GM12873 (cell line): ENCODE data around the gene CST3.

ENCODE experiments used
- TF ChIP-seq, protein P1 (sequence below): IDR thresholded peaks from 2 replicates; pipeline ENCODE4 v1.5.1; 2012; ENCODE audit warnings: low read depth, mild to moderate bottlenecking, moderate library complexity, low read length, control low read depth; ENCODE audit not compliant: insufficient read depth; ENCODE audit errors: missing control alignments

The CST3 gene

DNA sequence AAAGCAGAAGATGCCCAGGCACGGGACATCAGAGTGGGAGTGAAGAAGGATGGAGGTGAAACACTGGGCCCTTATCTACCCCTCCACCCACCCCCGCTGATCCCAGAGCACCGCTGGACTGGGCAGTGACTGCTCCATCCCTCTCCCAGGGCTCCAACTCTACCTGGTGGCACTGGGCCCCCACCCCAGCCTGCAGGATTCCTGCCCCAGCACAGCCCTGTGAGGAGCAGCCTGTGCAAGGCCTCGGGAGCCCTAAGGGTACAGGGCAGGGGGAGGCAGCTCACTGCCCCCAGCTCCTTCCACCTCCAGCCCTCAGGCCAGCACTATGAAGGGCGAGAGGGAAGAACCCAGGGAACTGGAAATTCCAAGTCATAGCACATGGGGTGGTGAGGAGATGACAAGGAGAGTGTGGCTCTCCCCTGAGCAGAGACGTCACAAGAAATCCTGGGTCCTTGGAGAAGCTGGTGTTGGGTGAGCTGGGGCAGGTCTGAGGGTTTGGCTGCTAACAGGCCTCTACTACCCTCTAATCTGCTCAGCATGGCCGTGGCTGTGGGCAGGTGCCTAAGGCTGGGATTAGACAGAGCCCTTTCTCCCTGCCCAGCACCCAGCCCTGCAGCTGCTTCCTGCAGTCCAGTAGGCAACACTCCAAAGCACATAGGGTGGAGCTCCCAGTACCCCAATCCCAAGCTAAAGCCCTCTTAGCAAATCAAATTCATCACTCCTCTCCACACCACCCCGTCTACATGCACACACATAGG lies 3.5 kb downstream of the CST3 start:
- TF ChIP-seq, protein P1, sequence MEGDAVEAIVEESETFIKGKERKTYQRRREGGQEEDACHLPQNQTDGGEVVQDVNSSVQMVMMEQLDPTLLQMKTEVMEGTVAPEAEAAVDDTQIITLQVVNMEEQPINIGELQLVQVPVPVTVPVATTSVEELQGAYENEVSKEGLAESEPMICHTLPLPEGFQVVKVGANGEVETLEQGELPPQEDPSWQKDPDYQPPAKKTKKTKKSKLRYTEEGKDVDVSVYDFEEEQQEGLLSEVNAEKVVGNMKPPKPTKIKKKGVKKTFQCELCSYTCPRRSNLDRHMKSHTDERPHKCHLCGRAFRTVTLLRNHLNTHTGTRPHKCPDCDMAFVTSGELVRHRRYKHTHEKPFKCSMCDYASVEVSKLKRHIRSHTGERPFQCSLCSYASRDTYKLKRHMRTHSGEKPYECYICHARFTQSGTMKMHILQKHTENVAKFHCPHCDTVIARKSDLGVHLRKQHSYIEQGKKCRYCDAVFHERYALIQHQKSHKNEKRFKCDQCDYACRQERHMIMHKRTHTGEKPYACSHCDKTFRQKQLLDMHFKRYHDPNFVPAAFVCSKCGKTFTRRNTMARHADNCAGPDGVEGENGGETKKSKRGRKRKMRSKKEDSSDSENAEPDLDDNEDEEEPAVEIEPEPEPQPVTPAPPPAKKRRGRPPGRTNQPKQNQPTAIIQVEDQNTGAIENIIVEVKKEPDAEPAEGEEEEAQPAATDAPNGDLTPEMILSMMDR: no peak

DNA sequence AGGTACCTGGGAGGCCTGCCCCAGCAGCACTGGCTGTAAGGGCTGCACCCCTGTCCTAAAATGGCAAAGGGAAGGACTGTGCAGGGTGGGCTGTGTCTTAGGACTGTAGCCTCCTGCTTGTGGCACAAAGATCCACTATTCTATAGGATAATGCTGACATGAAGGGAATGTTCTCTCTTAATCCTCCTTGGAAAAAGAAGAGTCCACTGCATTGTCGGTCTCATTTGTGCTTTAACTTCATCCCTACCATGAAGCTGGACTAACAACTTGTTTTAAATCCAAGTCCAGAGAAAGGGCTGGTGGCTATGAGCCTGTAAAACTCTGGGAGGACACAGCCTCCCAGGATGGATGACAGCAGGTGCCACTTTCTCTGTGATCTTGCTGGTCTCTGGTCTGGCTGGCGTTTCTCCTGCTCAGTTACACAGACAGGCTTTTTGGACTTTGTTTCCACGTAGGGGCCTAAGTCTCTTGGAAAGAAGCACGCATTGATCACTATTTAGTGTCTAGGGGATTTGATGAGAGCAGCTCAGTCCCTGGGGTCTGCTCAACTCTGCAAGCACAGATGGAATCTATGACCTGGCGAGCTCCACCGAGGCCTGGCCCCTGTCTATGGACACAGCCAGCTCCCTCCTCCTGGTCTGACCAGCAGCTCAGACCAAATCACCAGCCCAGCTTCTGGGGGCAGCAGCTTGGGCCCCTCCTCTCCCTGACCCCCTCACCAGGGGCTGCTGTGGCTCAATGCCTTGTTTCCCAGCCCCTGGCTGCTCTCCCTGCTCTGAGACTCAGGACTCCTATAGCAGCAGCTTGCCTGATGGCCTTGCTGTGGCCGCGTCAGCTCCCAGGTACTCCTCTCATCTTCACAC lies 4.8 kb downstream of the CST3 start:
- TF ChIP-seq, protein P1: no peak

DNA sequence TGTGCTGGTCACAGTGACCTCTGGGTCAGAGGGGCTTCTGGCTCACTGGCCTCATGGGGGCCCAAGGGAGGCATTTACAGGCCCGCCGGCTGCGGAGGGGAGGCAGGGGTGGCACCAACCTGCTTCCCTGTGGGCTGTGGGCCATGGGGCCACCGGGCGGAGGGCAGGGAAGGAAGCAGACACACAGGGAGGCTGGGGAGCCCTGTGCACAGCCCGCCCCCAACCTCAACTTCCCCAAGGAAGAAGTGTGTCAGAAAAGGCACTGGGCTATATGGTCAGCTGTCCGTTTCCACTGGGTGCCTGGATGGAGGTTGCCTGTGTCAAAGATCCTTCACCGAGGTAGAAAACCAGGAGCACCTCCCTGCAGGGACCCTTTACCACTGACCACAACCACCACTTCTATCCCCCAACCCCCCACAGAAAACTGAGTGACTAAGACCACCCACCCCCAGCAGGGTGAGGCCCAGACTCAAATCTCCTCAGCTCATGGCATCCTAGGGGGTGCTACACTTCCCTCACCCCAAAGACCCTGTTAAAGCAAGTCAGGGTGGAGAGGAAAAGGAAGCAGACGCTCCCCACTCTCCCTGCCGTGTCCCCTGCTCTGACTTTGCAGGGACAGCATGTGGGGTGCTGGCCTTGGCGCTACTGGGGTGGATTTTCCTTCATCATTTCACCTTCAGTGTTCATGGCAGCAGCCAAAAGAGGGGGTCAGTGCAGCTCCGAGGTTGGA lies 5.6 kb downstream of the CST3 start:
- TF ChIP-seq, protein P1: no peak

DNA sequence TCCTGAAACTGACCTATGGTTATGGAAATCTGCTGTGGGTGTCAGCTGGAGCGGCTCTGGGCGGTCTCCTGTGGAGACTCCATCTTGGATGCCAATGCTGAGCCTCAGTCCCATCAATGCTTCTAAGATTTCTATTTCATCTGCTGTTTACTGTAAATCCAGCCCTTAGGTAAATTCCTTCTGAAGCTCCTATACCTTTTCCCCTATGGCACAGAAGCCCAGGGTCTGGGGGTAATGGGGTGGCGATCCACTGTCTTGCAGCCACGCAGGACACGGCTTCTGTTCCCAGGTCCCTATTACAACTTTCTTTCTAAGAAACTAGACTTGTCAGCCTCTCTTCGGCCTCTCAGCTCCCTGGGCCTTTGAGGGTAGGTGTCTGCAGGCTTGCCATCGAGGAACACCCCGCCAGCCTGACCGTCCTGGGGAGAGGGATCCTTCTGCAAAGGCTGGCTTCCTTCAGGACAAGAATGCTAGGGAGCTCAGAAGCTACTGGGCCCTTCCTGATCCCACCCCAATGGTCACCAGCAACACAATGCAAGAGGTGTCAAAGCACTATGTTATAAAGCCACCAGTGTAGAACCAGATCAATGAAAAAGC lies 6.4 kb downstream of the CST3 start:
- TF ChIP-seq, protein P1: no peak

DNA sequence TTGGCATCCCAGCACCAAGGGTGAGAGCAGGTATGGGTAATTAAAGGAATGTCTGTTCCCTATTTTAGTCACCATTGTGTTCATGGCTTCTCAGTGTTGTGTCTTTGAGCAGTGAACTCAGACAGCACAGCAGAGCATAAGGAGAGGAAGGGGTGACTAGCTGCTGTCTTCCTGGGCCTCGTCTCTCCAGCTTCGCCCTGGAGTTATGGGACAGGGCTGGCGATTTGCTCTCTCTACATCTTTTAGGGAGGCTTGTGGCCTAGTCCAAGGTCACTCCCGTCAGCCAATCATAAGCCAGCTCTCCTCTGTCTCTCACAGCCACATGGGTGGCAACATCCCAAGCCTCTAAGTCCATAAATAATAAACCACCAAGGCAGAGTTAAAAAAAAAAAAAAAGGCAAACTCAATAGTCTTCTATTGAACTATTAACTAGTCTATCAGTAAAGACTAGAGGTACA lies 7.3 kb downstream of the CST3 start:
- TF ChIP-seq, protein P1: no peak

DNA sequence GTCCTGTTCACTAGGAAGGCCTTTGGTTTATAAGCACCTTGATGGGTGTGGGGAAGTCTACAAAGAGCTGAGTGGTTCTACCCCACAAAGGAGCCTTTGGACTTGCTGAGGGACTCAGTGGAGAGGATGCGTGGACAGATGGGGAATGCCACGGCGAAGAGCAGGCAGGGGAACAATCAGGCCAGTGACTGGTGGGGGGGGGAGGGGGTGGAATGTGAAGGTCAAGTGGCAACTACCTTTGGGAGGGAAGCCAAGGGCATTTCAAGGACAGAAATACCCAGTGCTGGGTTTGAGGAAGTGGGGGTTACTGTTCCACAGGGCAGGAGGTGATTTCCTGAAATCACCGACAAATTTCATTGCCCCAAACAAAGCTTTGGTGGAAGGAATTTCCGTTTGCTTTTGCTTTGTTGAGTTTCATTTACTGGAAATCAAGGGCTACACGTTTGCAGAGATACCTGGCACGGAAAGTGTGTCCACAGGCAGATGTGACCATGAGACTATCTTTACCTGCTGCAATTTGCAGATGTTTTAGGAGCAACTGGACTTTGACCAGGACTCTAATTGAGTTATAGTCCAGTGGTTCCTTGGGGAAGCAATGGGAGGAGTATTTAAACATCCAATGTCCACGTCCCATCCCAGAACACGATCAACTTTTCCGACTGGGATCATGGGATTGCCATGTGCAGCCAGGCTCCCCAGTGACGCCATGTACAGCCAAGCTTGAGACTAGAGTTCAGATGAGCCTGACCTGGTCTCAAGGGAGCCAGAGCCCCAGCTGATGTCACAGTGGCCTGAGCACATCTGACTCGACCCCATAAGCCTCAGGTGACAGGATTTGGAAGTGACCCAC lies 8.0 kb downstream of the CST3 start:
- TF ChIP-seq, protein P1: no peak
